WTC11 (cell line): ENCODE results near the gene THYN1. TPM values are rescaled to one million over a fixed set of nuclear protein-coding genes. Genes with fewer than 3 reads are reported as not detected.
A peak's percentile ranks its signal among the peaks of the same experiment; 100 is the strongest.

ENCODE experiments used
- ATAC-seq: fragments of 200-7000 bp; cut with Tn5 transposase; 2 replicates; pipeline ENCODE4 v1.10.0; 2021; ENCODE audit warnings: mild to moderate bottlenecking, moderate library complexity
- CTCF ChIA-PET: fragments of 300-600 bp; sonication (Branson Sonifier 250); formaldehyde crosslinking; loops from one replicate; lab custom pipeline; 2021; ENCODE audit warnings: antibody characterized with exemption; lab: Charles Lee
- POLR2A ChIA-PET: fragments of 350-600 bp; sonication (Branson Sonifier 250); formaldehyde crosslinking; loops from one replicate; lab custom pipeline; 2021; ENCODE audit warnings: antibody characterized with exemption; lab: Charles Lee
- DNase-seq: peaks from one replicate; pipeline ENCODE4 v3.0.0; 2021; ENCODE audit warnings: low spot score
- H3K27ac Mint-ChIP-seq: 2 replicates; pipeline ENCODE4 v1.8.0; 2021; ENCODE audit warnings: mixed read lengths
- H3K27me3 Mint-ChIP-seq: 2 replicates; pipeline ENCODE4 v1.8.0; 2021; ENCODE audit warnings: low read depth, mild to moderate bottlenecking, moderate library complexity, mixed read lengths
- H3K36me3 Mint-ChIP-seq: 2 replicates; pipeline ENCODE4 v1.8.0; 2021; ENCODE audit warnings: mixed read lengths
- H3K4me1 Mint-ChIP-seq: 2 replicates; pipeline ENCODE4 v1.8.0; 2022; ENCODE audit warnings: mixed read lengths
- H3K4me3 Mint-ChIP-seq: 2 replicates; pipeline ENCODE4 v1.8.0; 2021; ENCODE audit warnings: mild to moderate bottlenecking, moderate library complexity, mixed read lengths
- H3K9me3 Mint-ChIP-seq: 2 replicates; pipeline ENCODE4 v1.8.0; 2021; ENCODE audit warnings: mixed read lengths
- E2F4 ChIP-seq: sonication (generic); formaldehyde crosslinking; IDR thresholded peaks from 2 replicates; pipeline ENCODE4 v1.8.1; 2022; ENCODE audit warnings: low read depth, mild to moderate bottlenecking, moderate library complexity, missing genetic modification reagents, borderline replicate concordance
- KAT7 ChIP-seq: sonication (generic); formaldehyde crosslinking; IDR thresholded peaks from 2 replicates; pipeline ENCODE4 v1.8.1; 2023; ENCODE audit warnings: missing genetic modification reagents, mild to moderate bottlenecking, borderline replicate concordance
- MAX ChIP-seq: sonication (generic); formaldehyde crosslinking; IDR thresholded peaks from 2 replicates; pipeline ENCODE4 v1.8.0; 2022; ENCODE audit warnings: mild to moderate bottlenecking, missing genetic modification reagents
- NR1H2 ChIP-seq: sonication (generic); formaldehyde crosslinking; IDR thresholded peaks from 2 replicates; pipeline ENCODE4 v1.9.0; 2021; ENCODE audit warnings: mild to moderate bottlenecking, moderate library complexity, missing genetic modification reagents
- PRDM15 ChIP-seq: sonication (generic); formaldehyde crosslinking; IDR thresholded peaks from 2 replicates; pipeline ENCODE4 v1.8.0; 2022; ENCODE audit warnings: missing genetic modification reagents
- RELA ChIP-seq: sonication (generic); formaldehyde crosslinking; IDR thresholded peaks from 2 replicates; pipeline ENCODE4 v1.8.1; 2022; ENCODE audit warnings: missing genetic modification reagents, mild to moderate bottlenecking, borderline replicate concordance
- TCF7 ChIP-seq: sonication (generic); formaldehyde crosslinking; IDR thresholded peaks from 2 replicates; pipeline ENCODE4 v1.8.0; 2022; ENCODE audit warnings: mild to moderate bottlenecking, low read depth, missing genetic modification reagents, moderate library complexity
- TEAD4 ChIP-seq: sonication (generic); formaldehyde crosslinking; IDR thresholded peaks from 2 replicates; pipeline ENCODE4 v1.8.0; 2022; ENCODE audit warnings: mild to moderate bottlenecking, missing genetic modification reagents
- USF1 ChIP-seq: sonication (generic); formaldehyde crosslinking; IDR thresholded peaks from 2 replicates; pipeline ENCODE4 v1.8.0; 2022; ENCODE audit warnings: mild to moderate bottlenecking, missing genetic modification reagents
- ZNF232 ChIP-seq: sonication (generic); formaldehyde crosslinking; IDR thresholded peaks from 2 replicates; pipeline ENCODE4 v1.8.0; 2022; ENCODE audit warnings: mild to moderate bottlenecking, missing genetic modification reagents
- ZNF281 ChIP-seq: sonication (generic); formaldehyde crosslinking; IDR thresholded peaks from 2 replicates; pipeline ENCODE4 v1.8.0; 2023; ENCODE audit warnings: mild to moderate bottlenecking, missing genetic modification reagents
- ZNF396 ChIP-seq: fragments of 250-450 bp; sonication (Bioruptor Pico); IDR thresholded peaks from 2 replicates; pipeline ENCODE4 v1.8.0; 2021; ENCODE audit warnings: mild to moderate bottlenecking, moderate library complexity, borderline replicate concordance
- total RNA-seq: library from RNA; stranded (reverse); gene quantifications from 3 replicates; pipeline ENCODE4 v1.2.3, GENCODE V29; 2021
- TF ChIP-seq, protein P1 (sequence below): sonication (generic); formaldehyde crosslinking; conservative IDR thresholded peaks from 2 replicates; pipeline ENCODE4 v1.8.1; 2022; ENCODE audit warnings: mild to moderate bottlenecking, missing genetic modification reagents
- TF ChIP-seq, protein P2 (sequence below): fragments of 250-450 bp; sonication (Bioruptor Pico); IDR thresholded peaks from 2 replicates; pipeline ENCODE4 v1.9.0; 2021; ENCODE audit warnings: mild to moderate bottlenecking
- TF ChIP-seq, protein P3 (sequence below): sonication (generic); formaldehyde crosslinking; IDR thresholded peaks from 2 replicates; pipeline ENCODE4 v1.8.1; 2022; ENCODE audit warnings: mild to moderate bottlenecking, missing genetic modification reagents, moderate library complexity, borderline replicate concordance
- TF ChIP-seq, protein P4 (sequence below): sonication (generic); formaldehyde crosslinking; IDR thresholded peaks from 2 replicates; pipeline ENCODE4 v1.8.1; 2023; ENCODE audit warnings: mild to moderate bottlenecking, missing genetic modification reagents, moderate library complexity
- TF ChIP-seq, protein P5 (sequence below): sonication (generic); formaldehyde crosslinking; IDR thresholded peaks from 2 replicates; pipeline ENCODE4 v1.8.1; 2022; ENCODE audit warnings: low read depth, missing genetic modification reagents, borderline replicate concordance

The THYN1 gene
- total RNA-seq, 1 experiment from 2014 or later = 80.2 TPM

GRCh38 chr11:134278356-134278755 is 25.2 kb upstream of the THYN1 start (continued):
- TF ChIP-seq ZNF281 (CRISPR knock-in tag) (no peak), KAT7 (no peak)
- TF ChIP-seq, protein P1, sequence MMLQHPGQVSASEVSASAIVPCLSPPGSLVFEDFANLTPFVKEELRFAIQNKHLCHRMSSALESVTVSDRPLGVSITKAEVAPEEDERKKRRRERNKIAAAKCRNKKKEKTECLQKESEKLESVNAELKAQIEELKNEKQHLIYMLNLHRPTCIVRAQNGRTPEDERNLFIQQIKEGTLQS = no peak
- TF ChIP-seq, protein P2, sequence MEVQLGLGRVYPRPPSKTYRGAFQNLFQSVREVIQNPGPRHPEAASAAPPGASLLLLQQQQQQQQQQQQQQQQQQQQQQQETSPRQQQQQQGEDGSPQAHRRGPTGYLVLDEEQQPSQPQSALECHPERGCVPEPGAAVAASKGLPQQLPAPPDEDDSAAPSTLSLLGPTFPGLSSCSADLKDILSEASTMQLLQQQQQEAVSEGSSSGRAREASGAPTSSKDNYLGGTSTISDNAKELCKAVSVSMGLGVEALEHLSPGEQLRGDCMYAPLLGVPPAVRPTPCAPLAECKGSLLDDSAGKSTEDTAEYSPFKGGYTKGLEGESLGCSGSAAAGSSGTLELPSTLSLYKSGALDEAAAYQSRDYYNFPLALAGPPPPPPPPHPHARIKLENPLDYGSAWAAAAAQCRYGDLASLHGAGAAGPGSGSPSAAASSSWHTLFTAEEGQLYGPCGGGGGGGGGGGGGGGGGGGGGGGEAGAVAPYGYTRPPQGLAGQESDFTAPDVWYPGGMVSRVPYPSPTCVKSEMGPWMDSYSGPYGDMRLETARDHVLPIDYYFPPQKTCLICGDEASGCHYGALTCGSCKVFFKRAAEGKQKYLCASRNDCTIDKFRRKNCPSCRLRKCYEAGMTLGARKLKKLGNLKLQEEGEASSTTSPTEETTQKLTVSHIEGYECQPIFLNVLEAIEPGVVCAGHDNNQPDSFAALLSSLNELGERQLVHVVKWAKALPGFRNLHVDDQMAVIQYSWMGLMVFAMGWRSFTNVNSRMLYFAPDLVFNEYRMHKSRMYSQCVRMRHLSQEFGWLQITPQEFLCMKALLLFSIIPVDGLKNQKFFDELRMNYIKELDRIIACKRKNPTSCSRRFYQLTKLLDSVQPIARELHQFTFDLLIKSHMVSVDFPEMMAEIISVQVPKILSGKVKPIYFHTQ (CRISPR knock-in tag) = no peak

GRCh38 chr11:134277183-134278001 is 24.2 kb upstream of the THYN1 start:
- ATAC-seq = peak; percentile 6
- peak overlapping the region; percentile 96 for H3K4me3 Mint-ChIP-seq
- no peak for TF ChIP-seq RELA (CRISPR knock-in tag)
- no peak for TF ChIP-seq ZNF396 (CRISPR knock-in tag)
- TF ChIP-seq PRDM15 (CRISPR knock-in tag) = 0 out of 2 replicates have a peak, but pooled peaks have one; percentile 5
- TF ChIP-seq, protein P3, sequence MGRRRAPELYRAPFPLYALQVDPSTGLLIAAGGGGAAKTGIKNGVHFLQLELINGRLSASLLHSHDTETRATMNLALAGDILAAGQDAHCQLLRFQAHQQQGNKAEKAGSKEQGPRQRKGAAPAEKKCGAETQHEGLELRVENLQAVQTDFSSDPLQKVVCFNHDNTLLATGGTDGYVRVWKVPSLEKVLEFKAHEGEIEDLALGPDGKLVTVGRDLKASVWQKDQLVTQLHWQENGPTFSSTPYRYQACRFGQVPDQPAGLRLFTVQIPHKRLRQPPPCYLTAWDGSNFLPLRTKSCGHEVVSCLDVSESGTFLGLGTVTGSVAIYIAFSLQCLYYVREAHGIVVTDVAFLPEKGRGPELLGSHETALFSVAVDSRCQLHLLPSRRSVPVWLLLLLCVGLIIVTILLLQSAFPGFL = no peak
- TF ChIP-seq ZNF232 (CRISPR knock-in tag) = no peak
- TF ChIP-seq MAX (CRISPR knock-in tag) = no peak
- TF ChIP-seq NR1H2 (CRISPR knock-in tag) = no peak
- TF ChIP-seq, protein P4, sequence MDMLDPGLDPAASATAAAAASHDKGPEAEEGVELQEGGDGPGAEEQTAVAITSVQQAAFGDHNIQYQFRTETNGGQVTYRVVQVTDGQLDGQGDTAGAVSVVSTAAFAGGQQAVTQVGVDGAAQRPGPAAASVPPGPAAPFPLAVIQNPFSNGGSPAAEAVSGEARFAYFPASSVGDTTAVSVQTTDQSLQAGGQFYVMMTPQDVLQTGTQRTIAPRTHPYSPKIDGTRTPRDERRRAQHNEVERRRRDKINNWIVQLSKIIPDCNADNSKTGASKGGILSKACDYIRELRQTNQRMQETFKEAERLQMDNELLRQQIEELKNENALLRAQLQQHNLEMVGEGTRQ = peak; percentile 28; the same call in 1 of the 2 replicates
- no peak for TF ChIP-seq TEAD4 (CRISPR knock-in tag)
- TF ChIP-seq E2F4 (CRISPR knock-in tag) = no peak
- TF ChIP-seq, protein P5, sequence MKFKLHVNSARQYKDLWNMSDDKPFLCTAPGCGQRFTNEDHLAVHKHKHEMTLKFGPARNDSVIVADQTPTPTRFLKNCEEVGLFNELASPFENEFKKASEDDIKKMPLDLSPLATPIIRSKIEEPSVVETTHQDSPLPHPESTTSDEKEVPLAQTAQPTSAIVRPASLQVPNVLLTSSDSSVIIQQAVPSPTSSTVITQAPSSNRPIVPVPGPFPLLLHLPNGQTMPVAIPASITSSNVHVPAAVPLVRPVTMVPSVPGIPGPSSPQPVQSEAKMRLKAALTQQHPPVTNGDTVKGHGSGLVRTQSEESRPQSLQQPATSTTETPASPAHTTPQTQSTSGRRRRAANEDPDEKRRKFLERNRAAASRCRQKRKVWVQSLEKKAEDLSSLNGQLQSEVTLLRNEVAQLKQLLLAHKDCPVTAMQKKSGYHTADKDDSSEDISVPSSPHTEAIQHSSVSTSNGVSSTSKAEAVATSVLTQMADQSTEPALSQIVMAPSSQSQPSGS (CRISPR knock-in tag) = no peak
- TF ChIP-seq USF1 (CRISPR knock-in tag) = 0 out of 2 replicates have a peak, but pooled peaks have one; percentile 6
- TF ChIP-seq TCF7 = no peak

More at GRCh38 chr11:134277183-134278001, 24.2 kb upstream of the THYN1 start:
- peak overlapping the region; percentile 94 for H3K27ac Mint-ChIP-seq
- CTCF ChIA-PET = interaction anchor here (0.9 to 4.5 kb wide), 3 partner anchors 9 to 52 kb away, joined by 3 to 57 read pairs (median 22); partner anchors contain the start of genes NCAPD3 and VPS26B
- peaks cover 51% of the 10 kb centered on the region for H3K4me1 Mint-ChIP-seq
- H3K36me3 Mint-ChIP-seq = peaks cover 24% of the 10 kb centered on the region
- H3K27me3 Mint-ChIP-seq = no peaks in the 10 kb centered on the region
- no peaks in the 10 kb centered on the region for H3K9me3 Mint-ChIP-seq
- DNase-seq = peak; percentile 53
- POLR2A ChIA-PET = no interaction called here
